ENCODE results near the gene RBM39. TPM values are rescaled to one million over a fixed set of nuclear protein-coding genes. Genes with fewer than 3 reads are reported as not detected.
A peak's percentile ranks its signal among the peaks of the same experiment; 100 is the strongest.

RBM39 gene
- total and polyA plus RNA-seq, 9 of the 15 experiments (the other 6 are each of a cell fraction or from before 2014, with no cell fraction given), result 143 to 319 (median 228) TPM

- TF ChIP-seq PRDM10 (IDR thresholded peaks at IDR 0.05; ENCODE audit: partially characterized antibody), result peak; percentile 65
- TF ChIP-seq, protein P1, sequence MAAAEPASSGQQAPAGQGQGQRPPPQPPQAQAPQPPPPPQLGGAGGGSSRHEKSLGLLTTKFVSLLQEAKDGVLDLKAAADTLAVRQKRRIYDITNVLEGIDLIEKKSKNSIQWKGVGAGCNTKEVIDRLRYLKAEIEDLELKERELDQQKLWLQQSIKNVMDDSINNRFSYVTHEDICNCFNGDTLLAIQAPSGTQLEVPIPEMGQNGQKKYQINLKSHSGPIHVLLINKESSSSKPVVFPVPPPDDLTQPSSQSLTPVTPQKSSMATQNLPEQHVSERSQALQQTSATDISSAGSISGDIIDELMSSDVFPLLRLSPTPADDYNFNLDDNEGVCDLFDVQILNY (CRISPR knock-in tag; IDR thresholded peaks at IDR 0.05), result no peak
- no peak for TF ChIP-seq ZC3H4 (CRISPR knock-in tag; IDR thresholded peaks at IDR 0.05; ENCODE audit: borderline replicate concordance)
- TF ChIP-seq RFX1 (IDR thresholded peaks at IDR 0.05), result no peak
- peak; percentile 64 for TF ChIP-seq POLR2G (IDR thresholded peaks at IDR 0.05; ENCODE audit: low read depth, low read length)
- no peak for TF ChIP-seq MYBL2 (IDR thresholded peaks at IDR 0.05; ENCODE audit: low read depth)
- TF ChIP-seq MYBL2 (CRISPR knock-in tag; IDR thresholded peaks at IDR 0.05; ENCODE audit: borderline replicate concordance), result no peak
- TF ChIP-seq CBX5 (IDR thresholded peaks at IDR 0.05; ENCODE audit: borderline replicate concordance, low read depth), result no peak
- TF ChIP-seq EP400 (IDR thresholded peaks at IDR 0.05), result peak; percentile 46
- TF ChIP-seq HDAC6 (IDR thresholded peaks at IDR 0.05; ENCODE audit: low read depth, low read length), result no peak
- TF ChIP-seq HLTF (IDR thresholded peaks at IDR 0.05), result peak; percentile 78; the same call in 1 of the 2 replicates
- no peak for TF ChIP-seq HDAC8 (tag; IDR thresholded peaks at IDR 0.05)
- TF ChIP-seq, protein P2, sequence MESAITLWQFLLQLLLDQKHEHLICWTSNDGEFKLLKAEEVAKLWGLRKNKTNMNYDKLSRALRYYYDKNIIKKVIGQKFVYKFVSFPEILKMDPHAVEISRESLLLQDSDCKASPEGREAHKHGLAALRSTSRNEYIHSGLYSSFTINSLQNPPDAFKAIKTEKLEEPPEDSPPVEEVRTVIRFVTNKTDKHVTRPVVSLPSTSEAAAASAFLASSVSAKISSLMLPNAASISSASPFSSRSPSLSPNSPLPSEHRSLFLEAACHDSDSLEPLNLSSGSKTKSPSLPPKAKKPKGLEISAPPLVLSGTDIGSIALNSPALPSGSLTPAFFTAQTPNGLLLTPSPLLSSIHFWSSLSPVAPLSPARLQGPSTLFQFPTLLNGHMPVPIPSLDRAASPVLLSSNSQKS (CRISPR knock-in tag; IDR thresholded peaks at IDR 0.05), result no peak
- peak; percentile 92 for TF ChIP-seq C11orf30 (IDR thresholded peaks at IDR 0.05; ENCODE audit: low read depth)
- no peak for TF ChIP-seq EZH2 (IDR thresholded peaks at IDR 0.05; ENCODE audit: borderline replicate concordance, low read depth, low read length)
- no peak for TF ChIP-seq BMI1 (IDR thresholded peaks at IDR 0.05; ENCODE audit: low read length)
- no peak for TF ChIP-seq TCFL5 (CRISPR knock-in tag; conservative IDR thresholded peaks at IDR 0.05)
- TF ChIP-seq THRB (CRISPR knock-in tag; conservative IDR thresholded peaks at IDR 0.05), result no peak
- TF ChIP-seq, protein P3, sequence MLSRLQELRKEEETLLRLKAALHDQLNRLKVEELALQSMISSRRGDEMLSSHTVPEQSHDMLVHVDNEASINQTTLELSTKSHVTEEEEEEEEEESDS (CRISPR knock-in tag; IDR thresholded peaks at IDR 0.05), result no peak
- TF ChIP-seq ZBTB2 (IDR thresholded peaks at IDR 0.05), result peak; percentile 54; the same call in 1 of the 2 replicates
These were observed 1.8 kb upstream of the RBM39 start (continued) for GRCh38 chr20:35743693-35744491.
